H9 (cell line): ENCODE measurements around the gene TIMM9. TPM values are rescaled to one million over a fixed set of nuclear protein-coding genes. Genes with fewer than 3 reads are reported as not detected.

ENCODE experiments used
- DNase-seq: peaks from one replicate; pipeline ENCODE4 v3.0.0-alpha.2; 2017
- H2AFZ ChIP-seq: one replicate; pipeline ENCODE4 v1.6.1; 2013; ENCODE audit warnings: mild to moderate bottlenecking, low read length, control low read depth, moderate library complexity
- H2AK5ac ChIP-seq: 2 replicates; pipeline ENCODE4 v1.6.1; 2013; ENCODE audit warnings: low read length, control low read depth, mixed read lengths; ENCODE audit not compliant: insufficient read length
- H2BK120ac ChIP-seq: one replicate; pipeline ENCODE4 v1.6.1; 2013; ENCODE audit warnings: low read depth, mild to moderate bottlenecking, low read length, control low read depth, inconsistent platforms; ENCODE audit not compliant: poor library complexity, severe bottlenecking
- H2BK12ac ChIP-seq: 2 replicates; pipeline ENCODE4 v1.6.1; 2013; ENCODE audit warnings: low read length, control low read depth, mixed read lengths, low read depth; ENCODE audit not compliant: insufficient read length
- H2BK15ac ChIP-seq: 2 replicates; pipeline ENCODE4 v1.6.1; 2013; ENCODE audit warnings: low read depth, low read length, control low read depth
- H2BK20ac ChIP-seq: one replicate; pipeline ENCODE4 v1.6.1; 2013; ENCODE audit warnings: low read depth, mild to moderate bottlenecking, low read length, control low read depth, inconsistent platforms; ENCODE audit not compliant: poor library complexity, severe bottlenecking
- H2BK5ac ChIP-seq: 2 replicates; pipeline ENCODE4 v1.6.1; 2013; ENCODE audit warnings: low read length, control low read depth, mixed read lengths; ENCODE audit not compliant: insufficient read length
- H3K14ac ChIP-seq: 2 replicates; pipeline ENCODE4 v1.6.1; 2013; ENCODE audit warnings: low read length, control low read depth; ENCODE audit not compliant: insufficient read depth
- H3K18ac ChIP-seq: 2 replicates; pipeline ENCODE4 v1.6.1; 2013; ENCODE audit warnings: low read depth, mild to moderate bottlenecking, mixed read lengths, low read length, control low read depth; ENCODE audit not compliant: insufficient read length
- H3K23ac ChIP-seq: 2 replicates; pipeline ENCODE4 v1.6.1; 2013; ENCODE audit warnings: low read length, control low read depth, mixed read lengths, low read depth; ENCODE audit not compliant: insufficient read length
- H3K23me2 ChIP-seq: 2 replicates; pipeline ENCODE4 v1.6.1; 2013; ENCODE audit warnings: low read depth, mild to moderate bottlenecking, mixed read lengths, low read length, control low read depth; ENCODE audit not compliant: insufficient read length, poor library complexity, severe bottlenecking
- H3K27ac ChIP-seq: 2 replicates; pipeline ENCODE4 v1.5.1; 2013; ENCODE audit warnings: low read length, control low read depth, mixed read lengths, low read depth; ENCODE audit not compliant: insufficient read length
- H3K27me3 ChIP-seq: 2 replicates; pipeline ENCODE4 v1.6.1; 2013; ENCODE audit warnings: low read length, control low read depth, inconsistent platforms; ENCODE audit not compliant: insufficient read depth
- H3K4ac ChIP-seq: 2 replicates; pipeline ENCODE4 v1.6.1; 2013; ENCODE audit warnings: low read depth, mild to moderate bottlenecking, control low read depth, inconsistent platforms, low read length, moderate library complexity
- H3K4me1 ChIP-seq: 2 replicates; pipeline ENCODE4 v1.6.1; 2013; ENCODE audit warnings: low read length, control low read depth, inconsistent platforms; ENCODE audit not compliant: insufficient read depth
- H3K4me2 ChIP-seq: 2 replicates; pipeline ENCODE4 v1.6.1; 2013; ENCODE audit warnings: low read length, control low read depth, mixed read lengths; ENCODE audit not compliant: insufficient read length, insufficient read depth
- H3K56ac ChIP-seq: 2 replicates; pipeline ENCODE4 v1.6.1; 2013; ENCODE audit warnings: low read depth, mild to moderate bottlenecking, mixed read lengths, low read length, control low read depth; ENCODE audit not compliant: insufficient read length
- H3K79me1 ChIP-seq: 2 replicates; pipeline ENCODE4 v1.6.1; 2013; ENCODE audit warnings: low read depth, mild to moderate bottlenecking, moderate library complexity, low read length, control low read depth, inconsistent platforms; ENCODE audit not compliant: insufficient read depth, poor library complexity, severe bottlenecking
- H3K79me2 ChIP-seq: 2 replicates; pipeline ENCODE4 v1.6.1; 2013; ENCODE audit warnings: low read length, control low read depth, inconsistent platforms; ENCODE audit not compliant: insufficient read depth
- H3K9ac ChIP-seq: 2 replicates; pipeline ENCODE4 v1.6.1; 2013; ENCODE audit warnings: low read length, control low read depth, mixed read lengths; ENCODE audit not compliant: insufficient read length; ENCODE audit errors: extremely low read depth
- H3K9me3 ChIP-seq: one replicate; pipeline ENCODE4 v1.6.1; 2013; ENCODE audit warnings: low read depth, low read length, inconsistent platforms; ENCODE audit not compliant: control insufficient read depth
- H3T11ph ChIP-seq: one replicate; pipeline ENCODE4 v1.6.1; 2013; ENCODE audit warnings: mild to moderate bottlenecking, low read length, control low read depth, inconsistent platforms
- H4K20me1 ChIP-seq: one replicate; pipeline ENCODE4 v1.6.1; 2013; ENCODE audit not compliant: control insufficient read depth, insufficient read length, insufficient read depth
- H4K5ac ChIP-seq: 2 replicates; pipeline ENCODE4 v1.6.1; 2013; ENCODE audit warnings: low read depth, mild to moderate bottlenecking, mixed read lengths, low read length, control low read depth; ENCODE audit not compliant: insufficient read length
- H4K8ac ChIP-seq: replicated peaks from 2 replicates; pipeline ENCODE4 v1.6.1; 2013; ENCODE audit warnings: low read length, control low read depth, mixed read lengths, low read depth; ENCODE audit not compliant: insufficient read length
- H4K91ac ChIP-seq: 2 replicates; pipeline ENCODE4 v1.6.1; 2013; ENCODE audit warnings: low read depth, mild to moderate bottlenecking, moderate library complexity, mixed read lengths, low read length, control low read depth; ENCODE audit not compliant: insufficient read length
- H3K27ac Mint-ChIP-seq, 3 experiments: 2 replicates in 2 of 3; 3 replicates in 1 of 3; pipeline ENCODE4 v1.8.0; 2020 to 2021; ENCODE audit warnings: mixed read lengths in 3 of 3, mild to moderate bottlenecking in 1 of 3, moderate library complexity in 1 of 3
- H3K27me3 Mint-ChIP-seq: 2 replicates; pipeline ENCODE4 v1.8.0; 2021; ENCODE audit warnings: low read depth, mild to moderate bottlenecking, moderate library complexity, mixed read lengths
- H3K36me3 Mint-ChIP-seq, 3 experiments: 2 replicates in 2 of 3; 3 replicates in 1 of 3; pipeline ENCODE4 v1.8.0; 2020 to 2021; ENCODE audit warnings: low read depth in 3 of 3, mixed read lengths in 3 of 3; ENCODE audit not compliant: insufficient read depth in 1 of 3
- H3K4me1 Mint-ChIP-seq, 2 experiments: 2 replicates each; pipeline ENCODE4 v1.8.0; 2020; ENCODE audit warnings: mixed read lengths in 2 of 2
- H3K4me3 Mint-ChIP-seq, 2 experiments: 2 replicates in 1 of 2; 3 replicates in 1 of 2; pipeline ENCODE4 v1.8.0; 2020 to 2021; ENCODE audit warnings: mild to moderate bottlenecking in 2 of 2, mixed read lengths in 2 of 2, moderate library complexity in 1 of 2
- H3K9me3 Mint-ChIP-seq, 2 experiments: 2 replicates in 1 of 2; 3 replicates in 1 of 2; pipeline ENCODE4 v1.8.0; 2020; ENCODE audit warnings: mild to moderate bottlenecking in 2 of 2, mixed read lengths in 2 of 2, moderate library complexity in 1 of 2
- CTCF ChIP-seq: fragments of 200-600 bp; sonication (generic); conservative IDR thresholded peaks from 3 replicates; pipeline ENCODE4 v1.8.0; 2021; ENCODE audit warnings: antibody characterized with exemption, mild to moderate bottlenecking
- WGBS: extraction: QIAGEN DNeasy Blood & Tissue Kit; methylation state at CpG from one replicate; pipeline ENCODE4 v1.1.7; 2013; ENCODE audit warnings: missing lambda C conversion rate, low lambda C conversion rate, mixed read lengths; ENCODE audit not compliant: insufficient read length; ENCODE audit errors: extremely low coverage; 5-methylcytosine and 5-hydroxymethylcytosine counted together
- total RNA-seq: library from RNA; stranded (reverse); gene quantifications from 2 replicates; pipeline ENCODE4 v1.2.1, GENCODE V29; 2021

The TIMM9 gene
- total RNA-seq, 1 experiment from 2014 or later, result 51.4 TPM

GRCh38 chr14:58367296-58367695 lies 60.0 kb downstream of the TIMM9 start:
- H3T11ph ChIP-seq, result no peak overlapping the region
- no peaks in the 10 kb centered on the region for H3K27me3 ChIP-seq
- H3K56ac ChIP-seq, result no peak overlapping the region
- WGBS, result no CpG with 5 or more reads among the region's 3 CpGs
- H2BK20ac ChIP-seq, result no peak overlapping the region
- no peak overlapping the region for H4K5ac ChIP-seq
- no peak overlapping the region for H4K91ac ChIP-seq
- H2BK5ac ChIP-seq, result no peak overlapping the region
- H3K9me3 Mint-ChIP-seq, result no peaks in the 10 kb centered on the region
- no peak overlapping the region for H2BK15ac ChIP-seq
- H2BK120ac ChIP-seq, result no peak overlapping the region
- no peak overlapping the region for H3K4me2 ChIP-seq
- no peaks in the 10 kb centered on the region; a peak in 1 of 4 replicates for H3K4me1 Mint-ChIP-seq
- H2AK5ac ChIP-seq, result no peak overlapping the region
- H3K27ac ChIP-seq, result no peak overlapping the region
- H3K23ac ChIP-seq, result no peak overlapping the region
- no peaks in the 10 kb centered on the region for H3K4me1 ChIP-seq
- H3K27ac Mint-ChIP-seq, result peak overlapping the region in 1 of 3 experiments; percentile 79; a peak in 1 of 7 replicates
- H4K8ac ChIP-seq, result no peak overlapping the region
- no peaks in the 10 kb centered on the region for H3K79me2 ChIP-seq
- H3K9ac ChIP-seq, result no peak overlapping the region
- no peaks in the 10 kb centered on the region for H3K9me3 ChIP-seq
- no peak for DNase-seq
- no peak overlapping the region for H3K18ac ChIP-seq
- no peaks in the 10 kb centered on the region for H3K23me2 ChIP-seq
- H2AFZ ChIP-seq, result no peak overlapping the region
- H3K4ac ChIP-seq, result no peak overlapping the region
- peaks cover 6 to 51% (median 45%) of the 10 kb centered on the region in 3 experiments; a peak in 6 of 7 replicates for H3K36me3 Mint-ChIP-seq
- no peaks in the 10 kb centered on the region for H3K79me1 ChIP-seq
- H3K14ac ChIP-seq, result no peak overlapping the region
- H3K27me3 Mint-ChIP-seq, result no peaks in the 10 kb centered on the region
- H2BK12ac ChIP-seq, result no peak overlapping the region
- H3K4me3 Mint-ChIP-seq, result no peak overlapping the region
- H4K20me1 ChIP-seq, result no peaks in the 10 kb centered on the region
- TF ChIP-seq CTCF, result no peak
